GM19463 (cell line): ENCODE results near the gene SDC3.

ENCODE experiments used
- ATAC-seq: cut with Tn5 transposase; IDR thresholded peaks from one replicate; pipeline ENCODE4 v1.9.1; 2021; ENCODE audit warnings: mild to moderate bottlenecking, moderate library complexity; ENCODE audit not compliant: unreplicated experiment

The SDC3 gene

GRCh38 chr1:30905916-30906620 is 2.5 kb downstream of the SDC3 start:
- ATAC-seq: no peak

GRCh38 chr1:30905403-30905802 is 3.2 kb downstream of the SDC3 start:
- no peak for ATAC-seq

- no peak for ATAC-seq
These were observed 3.6 kb downstream of the SDC3 start for GRCh38 chr1:30904962-30905335.

- no peak for ATAC-seq
These were observed 4.2 kb downstream of the SDC3 start for GRCh38 chr1:30904191-30904961.

- ATAC-seq: no peak
These were observed 5.1 kb downstream of the SDC3 start for GRCh38 chr1:30903343-30904034.

GRCh38 chr1:30902593-30903290 is 5.8 kb downstream of the SDC3 start:
- no peak for ATAC-seq

- no peak for ATAC-seq
These were observed 6.6 kb downstream of the SDC3 start for GRCh38 chr1:30901798-30902581.

- no peak for ATAC-seq
These were observed 7.5 kb downstream of the SDC3 start for GRCh38 chr1:30900931-30901560.

GRCh38 chr1:30900486-30900885 is 8.1 kb downstream of the SDC3 start:
- no peak for ATAC-seq

GRCh38 chr1:30899577-30900389 is 8.8 kb downstream of the SDC3 start:
- no peak for ATAC-seq

- no peak for ATAC-seq
These were observed 10.3 kb downstream of the SDC3 start for GRCh38 chr1:30898031-30898815.

GRCh38 chr1:30896905-30897304 is 11.7 kb downstream of the SDC3 start:
- no peak for ATAC-seq

GRCh38 chr1:30895944-30896660 is 12.5 kb downstream of the SDC3 start:
- ATAC-seq: no peak

- no peak for ATAC-seq
These were observed 13.1 kb downstream of the SDC3 start for GRCh38 chr1:30895382-30895943.

- no peak for ATAC-seq
These were observed 14.0 kb downstream of the SDC3 start for GRCh38 chr1:30894508-30894973.

GRCh38 chr1:30893776-30894507 is 14.6 kb downstream of the SDC3 start:
- no peak for ATAC-seq

- no peak for ATAC-seq
These were observed 15.9 kb downstream of the SDC3 start for GRCh38 chr1:30892671-30893073.
